Measurements from ENCODE around the gene SPSB3.
"Not testable (repeated sequence)": the region's sequence is repeated elsewhere in the genome, so short reads cannot be mapped to it uniquely, and the experiment has no call there.

Gene SPSB3

DNA sequence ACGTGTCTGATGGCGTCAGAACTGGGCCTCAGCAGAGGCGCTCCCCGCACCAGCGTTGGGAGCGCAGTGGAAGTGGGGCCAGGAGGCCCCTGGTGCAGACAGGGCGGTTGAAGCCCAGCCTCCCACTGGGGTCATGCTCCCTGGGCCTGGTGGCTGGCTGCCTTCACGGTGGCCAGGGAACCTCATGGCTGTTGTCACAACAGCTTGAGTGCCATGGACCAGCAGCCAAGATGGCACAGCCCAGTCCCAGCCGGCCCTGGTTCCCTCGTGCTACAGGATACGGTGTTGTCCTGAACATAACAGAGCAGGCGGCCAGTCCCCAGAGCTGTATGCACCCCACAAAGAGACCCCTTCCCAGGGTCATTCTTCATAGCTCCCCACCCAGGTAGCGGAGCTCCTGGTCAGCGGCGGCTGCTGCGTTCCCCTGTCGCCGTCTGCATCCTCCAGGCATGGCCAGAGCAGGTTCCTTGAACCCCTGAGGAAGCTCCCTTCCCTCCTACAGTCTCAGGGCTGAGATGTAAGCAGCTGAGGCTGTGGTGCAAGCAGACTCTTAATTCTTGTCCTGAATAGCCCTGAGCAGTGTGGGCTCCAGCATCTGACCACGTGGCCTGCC, 40.7 kb downstream of the SPSB3 start:
- no peak for DNase-seq (ENCODE audit: low read depth)

DNA sequence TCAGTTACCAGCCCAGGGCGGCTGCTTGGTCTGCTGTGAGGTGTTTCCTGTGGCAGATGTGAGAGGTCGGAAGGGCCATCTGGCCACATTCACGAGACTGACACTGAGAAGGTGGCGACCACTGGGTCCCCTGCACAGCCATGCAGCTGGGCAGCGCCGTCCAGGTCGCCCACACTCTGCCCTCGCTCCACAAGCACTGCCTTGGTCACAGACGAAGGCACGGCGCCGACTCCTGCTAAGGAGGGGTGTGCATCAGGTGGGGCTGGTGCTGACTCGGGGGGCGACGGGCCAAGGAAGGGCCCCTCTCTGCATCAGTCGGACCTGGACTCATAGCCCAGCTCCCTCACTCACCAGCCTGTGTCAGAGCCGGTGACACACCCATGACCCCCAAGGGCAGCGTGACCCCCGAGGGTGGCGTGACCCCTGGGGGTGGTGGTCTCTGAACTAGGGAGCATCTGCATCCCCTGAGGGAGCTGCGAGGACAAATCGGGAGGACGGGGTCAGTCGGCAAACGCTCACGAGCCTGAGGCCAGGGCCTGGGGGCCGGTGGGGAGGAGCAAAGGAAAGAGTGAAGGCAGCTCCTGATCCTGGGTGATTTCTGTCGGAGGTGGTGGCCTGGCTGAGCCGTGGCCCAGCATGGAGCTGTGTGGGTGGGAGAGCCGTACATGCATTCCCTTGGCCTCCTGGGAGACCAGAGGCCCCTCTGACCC, 41.4 kb downstream of the SPSB3 start:
- DNase-seq (ENCODE audit: low read depth) = no peak

DNA sequence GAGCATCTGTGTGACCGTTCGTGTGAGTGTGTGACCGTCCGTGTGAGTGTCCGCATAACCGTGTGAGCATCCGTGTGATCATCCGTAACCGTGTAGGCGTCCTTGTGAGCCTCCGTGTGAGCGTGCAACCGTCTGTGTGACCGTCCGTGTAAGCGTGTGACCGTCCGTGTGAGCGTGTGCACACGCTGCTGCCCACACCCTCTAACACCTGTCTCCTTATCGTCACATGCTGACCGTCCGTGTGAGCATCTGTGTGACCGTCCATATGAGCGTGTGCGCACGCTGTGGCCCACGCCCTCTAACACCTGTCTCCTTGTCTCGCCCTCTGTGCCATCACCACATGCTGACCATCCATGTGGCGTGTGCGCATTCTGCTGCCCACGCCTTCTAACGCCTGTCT, 42.1 kb downstream of the SPSB3 start:
- no peak for DNase-seq (ENCODE audit: low read depth)

DNA sequence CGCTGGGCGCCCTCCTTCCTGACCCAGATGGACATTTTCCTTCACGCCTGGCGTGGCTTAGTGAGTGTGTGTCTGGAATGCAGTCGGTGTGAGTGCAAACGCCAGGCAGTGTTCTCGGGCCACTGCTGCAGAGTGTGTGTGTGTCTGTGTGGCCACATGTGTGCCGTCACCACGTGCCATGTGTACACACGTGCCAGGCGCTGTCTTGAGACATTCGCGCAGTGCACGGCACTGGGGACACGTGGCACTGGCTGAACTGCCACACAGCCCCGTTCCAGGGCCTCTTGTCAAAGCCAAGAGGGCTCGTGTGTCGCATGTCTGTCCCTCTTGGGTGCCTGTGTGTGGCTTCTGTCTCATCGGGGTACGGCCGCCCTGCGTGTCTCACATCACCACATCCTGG, 47.6 kb downstream of the SPSB3 start:
- DNase-seq (ENCODE audit: low read depth) = no peak

DNA sequence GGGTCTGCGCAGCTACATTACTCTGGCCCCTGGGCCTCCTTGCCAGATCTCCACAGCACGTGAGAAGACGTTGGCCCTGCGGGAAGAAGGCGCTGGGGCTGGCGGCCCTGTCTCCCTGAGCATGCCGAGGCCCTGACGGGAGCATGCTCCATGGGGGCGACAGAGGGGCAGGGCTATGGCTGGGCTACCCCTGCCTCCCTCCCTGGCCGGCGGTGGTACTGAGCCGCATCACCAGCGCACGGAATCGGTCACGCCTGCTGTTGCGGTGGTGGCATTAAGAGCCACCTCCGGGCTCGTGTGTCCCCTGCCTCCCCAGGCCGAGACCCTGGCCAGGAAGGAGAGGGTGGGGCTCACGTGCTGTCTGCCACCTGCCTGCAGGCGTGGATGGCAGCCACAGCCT, 48.2 kb downstream of the SPSB3 start:
- no peak for DNase-seq (ENCODE audit: low read depth)

DNA sequence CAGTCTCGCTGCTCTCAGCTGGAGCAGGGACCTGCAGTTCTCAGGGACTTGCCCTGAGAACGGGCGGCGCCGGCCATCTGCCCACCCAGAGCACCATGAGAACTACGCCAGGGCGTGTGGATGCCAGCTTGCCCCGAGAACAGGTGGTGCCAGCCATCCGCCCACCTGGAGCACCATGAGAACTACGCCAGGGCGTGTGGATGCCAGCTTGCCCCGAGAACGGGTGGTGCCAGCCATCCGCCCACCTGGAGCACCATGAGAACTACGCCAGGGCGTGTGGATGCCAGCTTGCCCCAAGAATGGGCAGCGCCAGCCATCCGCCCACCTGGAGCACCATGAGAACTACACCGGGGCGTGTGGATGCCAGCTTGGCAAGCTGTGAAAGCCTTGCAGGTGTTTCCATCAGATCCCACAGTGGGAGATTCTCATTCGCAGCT, 49.8 kb downstream of the SPSB3 start:
- not testable (repeated sequence) for DNase-seq (ENCODE audit: low read depth)

DNA sequence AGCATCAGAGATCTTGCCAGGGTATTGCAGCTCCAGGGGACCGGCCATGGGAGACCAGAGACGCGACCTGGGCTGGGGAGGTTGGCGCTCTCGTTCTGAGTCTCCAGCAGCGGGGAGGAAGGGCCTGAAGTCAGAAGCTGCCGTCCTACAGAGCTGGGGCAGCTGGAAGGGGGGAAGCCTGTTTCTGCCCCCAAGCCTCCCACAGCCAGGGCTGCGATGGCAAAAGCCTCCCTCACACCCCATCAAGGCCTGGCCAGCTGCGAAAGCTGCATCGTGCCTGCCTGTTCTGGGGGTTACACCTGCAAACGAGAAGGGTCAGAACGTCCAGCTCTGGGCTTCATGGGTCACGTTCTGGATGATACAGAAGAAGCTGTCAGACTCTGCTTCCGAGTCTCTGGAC, 50.3 kb downstream of the SPSB3 start:
- DNase-seq (ENCODE audit: low read depth) = no peak

DNA sequence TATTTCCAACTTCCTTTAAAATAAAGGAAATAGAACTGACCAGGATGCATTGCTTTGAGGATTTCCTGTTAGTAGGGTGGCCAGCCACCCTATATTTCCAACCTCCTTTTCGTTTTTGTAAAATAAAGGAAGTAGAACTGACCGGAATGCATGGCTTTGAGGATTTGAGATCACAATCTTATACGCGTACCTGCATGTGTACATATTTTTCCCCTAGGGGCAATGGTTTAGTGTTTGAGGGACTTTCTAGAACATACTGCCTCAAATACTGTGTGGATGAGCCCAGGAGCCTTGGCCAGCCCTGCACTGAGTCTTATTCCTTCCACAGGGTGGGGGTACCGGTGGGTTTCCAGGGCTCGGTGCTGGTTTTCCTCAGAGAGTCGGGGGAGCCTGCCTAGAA, 50.8 kb downstream of the SPSB3 start:
- DNase-seq (ENCODE audit: low read depth) = no peak

DNA sequence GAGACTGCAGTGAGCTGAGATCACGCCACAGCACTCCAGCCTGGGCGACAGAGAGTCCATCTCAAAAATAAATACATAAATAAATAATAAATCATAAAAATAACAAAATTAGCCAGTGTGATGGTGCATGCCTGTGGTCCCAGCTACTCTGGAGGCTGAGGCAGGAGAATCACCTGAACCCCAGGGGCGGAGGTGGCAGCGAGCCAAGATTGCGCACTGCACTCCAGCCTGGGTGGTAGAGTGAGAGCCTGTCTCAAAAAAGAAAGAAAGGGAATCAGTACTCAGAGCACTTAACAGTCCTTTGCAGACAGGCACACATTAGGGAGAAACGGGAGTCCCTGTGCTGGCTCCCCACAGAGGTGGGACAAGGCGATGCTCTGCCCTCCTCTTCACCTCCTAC, 51.3 kb downstream of the SPSB3 start:
- DNase-seq (ENCODE audit: low read depth) = no peak

DNA sequence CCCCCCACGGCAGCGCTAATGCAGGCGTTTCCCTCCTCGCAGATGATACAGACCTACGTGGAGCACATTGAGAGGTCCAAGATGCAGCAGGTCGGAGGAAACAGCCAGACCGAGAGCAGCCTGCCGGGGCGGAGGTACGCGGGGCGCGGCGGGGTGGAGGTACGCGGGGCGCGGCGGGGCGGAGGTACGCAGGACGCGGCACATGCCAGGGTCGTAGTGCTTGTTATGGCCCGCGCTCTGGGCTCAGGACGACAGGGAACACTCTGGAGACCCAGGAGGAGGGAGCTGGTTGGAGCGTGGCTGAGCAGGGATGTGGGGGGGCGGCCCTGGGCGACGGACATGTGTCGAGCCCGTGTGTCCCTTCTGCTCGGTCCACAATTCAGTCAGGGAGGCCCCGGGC, 52.9 kb downstream of the SPSB3 start:
- no peak for DNase-seq (ENCODE audit: low read depth)

DNA sequence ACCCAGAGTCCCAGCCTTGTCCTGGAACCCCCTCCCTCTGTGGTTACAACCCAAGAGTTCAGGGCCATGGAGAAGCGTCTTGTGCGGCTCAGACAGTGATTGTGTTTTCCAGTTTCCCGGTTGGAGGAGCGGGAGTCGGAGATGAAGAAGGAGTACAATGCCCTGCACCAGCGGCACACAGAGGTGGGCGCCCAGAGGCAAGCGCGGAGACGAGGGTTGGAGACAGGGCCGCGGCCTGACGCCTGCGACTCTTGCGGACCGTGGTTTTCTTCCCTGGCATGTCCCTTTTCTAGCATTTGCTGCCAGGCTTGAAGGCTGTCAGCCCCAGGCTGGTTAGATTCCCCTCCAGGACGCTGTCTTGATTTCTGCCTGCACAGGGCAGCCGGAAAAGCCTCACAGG, 53.3 kb downstream of the SPSB3 start:
- DNase-seq (ENCODE audit: low read depth) = no peak

DNA sequence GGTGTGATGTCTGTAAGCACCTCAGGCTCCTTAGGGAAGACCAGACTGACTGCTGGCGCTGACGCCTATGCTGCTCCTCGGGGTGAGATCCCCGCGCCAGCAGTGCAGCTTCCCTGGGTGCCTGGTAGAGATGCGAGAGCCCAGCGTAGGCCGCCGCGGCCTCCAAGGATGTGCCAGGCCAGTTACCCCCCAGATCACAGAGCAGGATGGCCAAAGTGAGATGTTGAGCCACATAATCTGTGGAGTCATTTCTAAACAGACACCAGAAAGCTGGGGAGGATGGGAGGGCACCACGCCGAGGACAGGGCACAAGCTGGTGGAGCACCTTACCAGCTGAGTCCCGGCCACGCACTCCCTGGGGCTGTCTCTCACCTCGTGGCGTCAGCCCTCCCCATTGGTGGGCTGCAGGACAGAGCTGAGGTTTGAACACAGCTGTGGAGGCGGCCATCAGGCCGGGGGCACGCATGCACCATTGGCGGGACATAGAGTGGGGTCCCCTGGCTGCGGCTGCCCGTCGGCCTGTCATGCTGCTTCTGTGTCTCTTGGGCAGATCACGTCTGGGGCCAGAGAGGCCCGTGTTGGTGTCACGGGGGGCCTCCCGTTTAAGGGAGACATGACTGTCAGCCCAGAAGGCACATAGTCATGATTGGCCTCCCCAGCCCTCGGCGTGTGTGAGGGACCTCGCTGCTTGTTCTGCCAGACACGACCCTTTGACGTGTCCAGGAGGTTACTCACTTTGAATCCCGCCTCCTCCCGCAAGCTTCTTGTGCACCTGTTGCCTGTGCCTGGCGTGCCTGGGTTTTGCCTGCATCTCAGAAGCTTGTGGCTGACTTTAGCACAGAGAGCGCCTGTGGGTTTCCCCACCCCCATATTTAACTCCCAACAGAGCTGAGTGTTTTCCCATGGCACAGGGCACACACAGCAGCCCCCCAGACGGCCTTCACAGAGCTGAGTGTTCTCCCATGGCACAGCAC, 54.4 kb downstream of the SPSB3 start:
- DNase-seq (ENCODE audit: low read depth) = no peak
